ENCODE data around the gene WLS.
A peak's percentile ranks its signal among the peaks of the same experiment; 100 is the strongest.
"Not testable (repeated sequence)": the region's sequence is repeated elsewhere in the genome, so short reads cannot be mapped to it uniquely, and the experiment has no call there.

Gene WLS

DNA sequence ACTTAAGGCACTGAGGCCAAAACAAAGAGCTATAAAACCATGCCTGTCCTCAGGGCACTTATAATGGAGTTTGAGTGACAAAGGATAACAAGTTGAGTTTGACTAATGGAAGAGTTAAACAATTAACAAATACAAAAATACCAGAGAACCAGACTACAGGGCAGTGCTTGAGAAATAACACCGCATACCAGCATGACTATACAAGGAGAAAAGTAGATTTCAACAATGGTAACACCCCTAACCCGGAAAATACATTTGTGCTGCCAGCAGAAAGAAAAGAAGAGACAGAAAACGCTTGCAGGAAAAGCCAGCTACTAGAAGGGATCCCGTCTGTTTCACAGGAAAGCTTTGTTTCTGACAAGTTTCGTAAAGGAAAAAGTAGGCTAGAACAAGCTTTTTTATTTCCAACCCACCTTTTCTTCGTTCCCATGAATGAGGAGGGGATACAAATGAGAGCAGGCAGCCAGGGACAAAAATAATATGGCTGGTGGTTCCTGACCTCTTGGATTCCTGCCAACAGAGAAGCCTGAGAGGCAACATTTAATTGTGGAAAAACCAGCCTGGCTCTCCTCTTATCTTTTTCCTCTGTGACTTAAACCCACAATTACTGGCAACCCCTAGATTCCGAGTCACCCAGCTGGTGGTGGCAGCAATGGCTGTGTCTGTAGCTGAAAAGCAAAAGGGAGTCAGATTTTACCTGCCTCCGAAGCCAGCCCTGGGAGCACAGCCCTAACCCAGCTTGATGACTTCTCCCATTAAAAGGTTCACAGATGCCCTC, 56.5 kb downstream of the WLS start:
- TF ChIP-seq, protein P1, sequence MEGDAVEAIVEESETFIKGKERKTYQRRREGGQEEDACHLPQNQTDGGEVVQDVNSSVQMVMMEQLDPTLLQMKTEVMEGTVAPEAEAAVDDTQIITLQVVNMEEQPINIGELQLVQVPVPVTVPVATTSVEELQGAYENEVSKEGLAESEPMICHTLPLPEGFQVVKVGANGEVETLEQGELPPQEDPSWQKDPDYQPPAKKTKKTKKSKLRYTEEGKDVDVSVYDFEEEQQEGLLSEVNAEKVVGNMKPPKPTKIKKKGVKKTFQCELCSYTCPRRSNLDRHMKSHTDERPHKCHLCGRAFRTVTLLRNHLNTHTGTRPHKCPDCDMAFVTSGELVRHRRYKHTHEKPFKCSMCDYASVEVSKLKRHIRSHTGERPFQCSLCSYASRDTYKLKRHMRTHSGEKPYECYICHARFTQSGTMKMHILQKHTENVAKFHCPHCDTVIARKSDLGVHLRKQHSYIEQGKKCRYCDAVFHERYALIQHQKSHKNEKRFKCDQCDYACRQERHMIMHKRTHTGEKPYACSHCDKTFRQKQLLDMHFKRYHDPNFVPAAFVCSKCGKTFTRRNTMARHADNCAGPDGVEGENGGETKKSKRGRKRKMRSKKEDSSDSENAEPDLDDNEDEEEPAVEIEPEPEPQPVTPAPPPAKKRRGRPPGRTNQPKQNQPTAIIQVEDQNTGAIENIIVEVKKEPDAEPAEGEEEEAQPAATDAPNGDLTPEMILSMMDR (IDR thresholded peaks at IDR 0.05; ENCODE audit: low read depth, low read length): no peak
- no peak overlapping the region for H3K4me3 ChIP-seq (ENCODE audit: low read depth, low read length)

DNA sequence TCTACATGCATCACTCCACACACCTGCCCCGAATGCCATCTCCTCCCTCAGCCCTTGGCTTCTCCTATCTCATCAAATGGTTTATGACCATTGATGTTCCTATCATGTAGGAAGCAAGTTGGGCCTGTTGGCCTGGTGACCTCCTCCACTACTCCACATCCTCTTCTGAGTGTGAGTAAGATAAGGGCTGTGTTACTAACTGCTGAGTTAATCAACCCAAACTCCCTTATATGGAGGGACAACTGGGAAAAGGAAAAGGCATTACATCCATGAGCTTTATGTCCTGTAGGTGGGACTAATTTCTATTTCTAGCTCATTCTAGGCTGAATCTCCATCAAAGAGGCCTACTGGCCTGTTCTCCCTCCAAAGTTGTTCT, 57.6 kb downstream of the WLS start:
- TF ChIP-seq, protein P1 (IDR thresholded peaks at IDR 0.05; ENCODE audit: low read depth, low read length): no peak
- H3K4me3 ChIP-seq (ENCODE audit: low read depth, low read length): no peak overlapping the region

DNA sequence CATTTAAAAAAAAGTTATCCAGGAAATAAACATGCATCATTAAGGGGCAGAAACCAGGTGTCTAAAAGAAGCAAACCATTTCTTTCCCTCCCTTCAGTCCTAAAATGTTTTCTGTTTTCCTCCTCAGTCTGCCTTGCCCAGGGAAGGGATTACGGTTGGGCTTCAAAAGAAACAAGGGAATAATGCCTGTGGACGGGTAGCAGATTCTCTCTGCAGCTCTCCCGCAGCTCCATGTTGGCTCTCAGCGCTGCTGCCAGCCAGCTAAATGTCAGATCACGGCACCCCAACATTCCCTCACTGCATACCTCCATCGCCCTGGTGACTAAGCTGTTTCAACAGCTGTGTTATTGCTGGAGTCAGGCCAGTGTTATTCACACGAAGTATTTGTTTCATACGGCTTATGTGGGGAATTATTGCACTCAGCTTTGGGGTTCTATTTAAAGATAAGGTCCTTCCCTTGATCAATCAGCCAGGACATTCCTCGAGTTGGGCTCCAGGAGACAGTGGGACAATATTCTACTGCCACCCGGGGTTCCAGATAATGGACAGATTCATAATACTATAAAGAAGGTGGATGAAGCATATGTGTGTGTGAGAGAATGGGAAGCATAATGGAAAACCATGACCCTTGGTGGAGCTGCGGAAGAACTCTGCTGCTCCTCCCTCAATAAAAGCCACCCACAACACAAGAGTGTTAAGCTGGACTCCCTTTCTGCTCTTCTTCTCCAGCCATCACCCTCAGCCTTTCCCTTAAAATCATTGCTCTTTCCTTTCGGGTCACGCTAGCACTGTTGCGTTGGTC, 58.2 kb downstream of the WLS start:
- TF ChIP-seq, protein P1 (IDR thresholded peaks at IDR 0.05; ENCODE audit: low read depth, low read length): no peak
- H3K4me3 ChIP-seq (ENCODE audit: low read depth, low read length): peak overlapping the region; percentile 44

DNA sequence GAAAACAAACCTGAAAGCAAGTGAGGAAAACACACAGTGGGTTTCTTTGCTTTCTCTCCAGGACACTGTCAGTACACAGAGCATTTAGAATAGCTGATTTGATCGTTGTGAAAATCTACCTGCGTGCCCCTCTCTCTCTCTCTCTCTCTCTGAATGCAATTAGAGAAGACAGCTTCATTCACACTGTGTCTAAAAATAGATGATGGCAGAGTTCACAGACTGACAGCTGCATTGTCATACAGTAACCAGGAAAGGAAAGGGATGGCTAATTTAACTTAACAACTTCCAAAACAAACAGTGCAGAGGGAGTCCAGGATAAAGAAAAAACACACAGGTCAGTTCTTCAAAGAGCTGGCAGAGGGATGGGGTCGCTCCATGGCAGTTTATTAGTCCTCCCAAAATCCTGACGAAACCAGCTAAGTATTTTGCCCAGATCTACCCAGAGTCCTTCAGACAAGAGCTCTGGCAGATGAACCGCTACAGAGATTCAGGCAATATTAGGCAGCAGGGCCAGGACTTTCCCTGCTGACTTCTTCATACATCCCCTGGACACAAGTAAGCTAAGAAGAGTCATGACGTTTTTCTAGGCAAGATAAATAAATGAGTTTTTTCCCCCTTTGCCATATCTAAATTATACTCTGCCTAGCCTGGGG, 58.9 kb downstream of the WLS start:
- TF ChIP-seq, protein P1 (IDR thresholded peaks at IDR 0.05; ENCODE audit: low read depth, low read length): no peak

DNA sequence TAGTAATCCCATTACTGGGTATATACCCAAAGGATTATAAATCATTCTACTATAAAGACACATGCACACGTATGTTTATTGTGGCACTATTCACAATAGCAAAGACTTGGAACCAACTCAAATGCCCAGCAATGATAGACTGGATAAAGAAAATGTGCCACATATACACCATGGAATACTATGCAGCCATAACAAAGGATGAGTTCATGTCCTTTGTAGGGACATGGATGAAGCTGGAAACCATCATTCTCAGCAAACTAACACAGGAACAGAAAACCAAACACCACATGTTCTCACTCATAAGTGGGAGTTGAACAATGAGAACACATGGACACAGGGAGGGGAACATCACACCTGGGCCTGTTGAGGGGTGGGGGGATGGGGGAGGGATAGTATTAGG, 60.5 kb downstream of the WLS start:
- H3K4me3 ChIP-seq (ENCODE audit: low read depth, low read length): not testable (repeated sequence)

More for the DNA sequence above, 58.9 kb downstream of the WLS start:
- H3K4me3 ChIP-seq (ENCODE audit: low read depth, low read length): peak overlapping the region; percentile 44

DNA sequence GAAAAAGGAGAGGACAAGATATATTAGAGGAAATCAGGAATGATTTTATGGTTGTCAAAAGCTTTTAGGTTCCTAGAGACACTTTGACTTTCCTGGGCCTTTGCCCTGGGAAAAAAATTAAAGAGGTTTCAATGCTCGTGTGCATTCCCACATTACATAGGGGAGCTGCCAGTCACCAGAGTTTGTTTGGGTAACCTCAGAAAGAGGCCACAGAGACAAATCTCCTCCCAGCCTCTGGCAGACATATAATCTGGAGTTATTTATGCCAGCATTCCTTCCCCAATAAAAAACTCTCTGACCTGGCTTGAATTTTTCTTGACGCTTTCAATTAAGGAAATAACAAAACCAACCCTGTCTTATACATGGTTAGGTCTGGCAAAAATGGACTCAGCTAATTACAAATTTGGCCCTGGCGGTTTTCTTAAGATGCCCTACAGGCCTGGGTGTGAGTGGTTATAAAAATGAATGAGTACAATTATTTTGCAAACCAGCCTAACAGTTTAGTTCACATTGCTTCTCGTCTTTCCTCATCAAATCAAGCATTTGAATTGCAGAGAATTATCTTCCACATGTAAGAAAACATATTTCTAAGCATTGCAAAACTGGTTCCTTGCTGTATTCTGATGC, 63.7 kb downstream of the WLS start:
- no peak overlapping the region for H3K4me3 ChIP-seq (ENCODE audit: low read depth, low read length)
- TF ChIP-seq, protein P1 (IDR thresholded peaks at IDR 0.05; ENCODE audit: low read depth, low read length): no peak

DNA sequence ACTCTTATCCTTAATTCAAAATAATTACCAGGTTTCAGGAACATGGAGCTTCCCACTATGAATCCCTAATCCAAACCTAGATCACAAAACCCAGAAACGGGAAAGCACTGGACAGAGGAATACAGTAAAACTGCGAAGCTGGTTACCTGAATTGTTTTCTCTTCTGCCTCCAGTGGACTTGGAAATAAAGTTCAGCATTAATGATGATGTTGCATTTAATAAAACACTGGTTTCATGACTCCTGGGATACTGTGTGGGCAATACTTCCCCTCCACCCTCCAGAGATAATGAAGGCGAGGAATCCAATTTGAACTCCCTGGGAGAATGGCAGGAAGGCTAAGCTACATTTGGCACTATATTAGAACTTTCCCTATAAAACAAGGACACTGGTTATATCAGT, 65.1 kb downstream of the WLS start:
- no peak overlapping the region for H3K4me3 ChIP-seq (ENCODE audit: low read depth, low read length)
- TF ChIP-seq, protein P1 (IDR thresholded peaks at IDR 0.05; ENCODE audit: low read depth, low read length): no peak

Data from WI38 (cell line).